HG02610 (cell line): ENCODE results near the gene IDE.
"Not testable (repeated sequence)": the region's sequence is repeated elsewhere in the genome, so short reads cannot be mapped to it uniquely, and the experiment has no call there.

Experiments
- ATAC-seq: cut with Tn5 transposase; IDR thresholded peaks from one replicate; pipeline ENCODE4 v1.9.1; 2021; ENCODE audit warnings: mild to moderate bottlenecking, moderate library complexity; ENCODE audit not compliant: unreplicated experiment

The IDE gene

DNA sequence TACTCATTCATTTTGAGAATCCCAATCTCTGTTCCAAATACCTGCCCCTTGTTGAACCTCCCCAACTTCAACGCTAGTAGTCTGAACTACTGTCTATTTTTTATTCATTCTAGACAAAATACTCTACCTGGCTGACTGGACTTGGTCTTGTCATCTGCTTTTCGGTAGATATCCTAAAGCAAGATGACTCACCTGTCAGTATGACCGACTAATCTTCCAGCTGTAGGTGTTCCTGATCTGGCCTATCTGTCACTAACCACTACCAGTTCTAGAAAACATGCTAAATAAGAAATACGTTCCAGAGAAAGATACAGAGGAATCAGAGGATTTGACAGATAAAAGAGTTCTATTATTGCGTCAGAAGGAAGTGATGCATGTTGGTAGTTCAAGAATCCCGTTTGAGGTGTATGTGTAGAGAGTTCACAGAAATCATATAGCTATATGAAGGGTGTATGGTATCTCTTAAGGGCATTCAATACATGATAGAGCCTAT, 81.1 kb downstream of the IDE start:
- ATAC-seq = no peak

DNA sequence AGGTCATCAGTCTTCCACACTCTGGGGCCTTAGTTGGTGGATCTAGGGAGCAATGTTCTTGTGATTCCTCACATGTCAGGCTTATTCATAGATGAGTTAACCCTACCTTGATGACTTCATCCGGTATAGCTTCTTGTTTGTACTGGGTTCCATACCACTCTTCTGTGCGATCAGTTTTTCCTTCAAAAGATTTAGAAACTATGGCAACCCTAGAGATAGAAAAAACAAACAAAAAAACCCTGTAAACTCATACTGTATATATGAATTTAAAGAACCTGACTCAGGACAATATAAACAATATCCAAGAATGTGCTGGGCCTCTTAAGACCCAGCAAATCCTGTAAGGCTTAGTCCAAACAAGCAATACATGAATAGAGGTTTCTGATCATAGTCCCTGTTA, 83.5 kb downstream of the IDE start:
- ATAC-seq = no peak

DNA sequence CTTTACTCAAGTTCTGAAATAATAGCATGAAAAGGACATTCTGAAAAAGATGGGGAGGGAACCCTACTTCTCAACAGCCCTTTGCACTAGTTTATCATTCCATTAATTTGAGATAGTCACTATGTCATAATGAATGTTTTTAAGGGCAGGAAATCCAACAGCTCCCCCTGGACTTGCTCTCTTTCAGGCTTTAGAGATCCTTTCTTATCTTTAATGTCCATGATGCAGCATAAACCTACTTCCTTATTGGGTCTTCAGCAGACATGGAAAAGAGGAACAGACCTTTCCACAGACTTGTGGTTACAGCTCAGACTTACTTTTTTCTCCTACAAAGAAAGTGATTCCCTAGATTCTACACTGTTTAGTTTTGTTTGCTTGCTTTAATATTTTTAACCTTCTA, 87.3 kb downstream of the IDE start:
- no peak for ATAC-seq

DNA sequence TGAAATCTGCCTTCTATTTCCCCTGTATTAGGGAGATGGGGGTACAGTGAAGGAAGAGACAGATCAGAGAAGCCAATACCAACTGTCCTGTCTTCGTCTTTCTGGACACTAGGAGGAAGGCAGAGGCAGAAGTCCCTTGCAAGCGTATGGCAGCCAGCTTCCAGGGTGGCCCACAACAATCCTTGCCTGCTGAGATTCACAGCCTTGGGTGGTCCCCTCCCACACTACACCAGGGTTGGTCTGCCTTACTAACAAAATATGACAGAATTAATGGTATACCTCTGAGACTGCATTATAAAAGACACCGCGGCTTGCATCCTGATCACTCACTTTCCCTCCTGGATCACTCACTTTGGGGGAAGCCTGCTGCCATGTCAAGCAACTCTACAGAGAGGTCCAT, 90.4 kb downstream of the IDE start:
- no peak for ATAC-seq

DNA sequence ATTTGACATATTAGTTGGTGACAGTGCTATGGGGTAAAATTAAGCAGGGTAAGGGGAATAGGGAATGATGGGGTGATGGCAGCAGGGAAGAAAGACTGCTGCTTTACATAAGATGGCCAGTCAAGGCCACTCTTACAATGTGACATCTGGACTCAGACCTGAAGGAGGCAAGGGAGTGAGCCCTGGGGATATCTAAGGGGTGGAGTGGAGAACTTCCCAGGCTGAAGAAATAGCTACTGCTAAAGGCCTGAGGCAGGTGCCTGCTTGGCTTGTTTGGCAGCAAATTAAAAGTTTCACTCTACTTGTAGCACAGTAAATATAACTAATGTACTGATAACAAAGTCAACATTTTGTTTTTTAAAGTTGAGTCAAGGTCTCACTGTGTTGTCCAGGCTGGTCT, 93.5 kb downstream of the IDE start:
- ATAC-seq = no peak

DNA sequence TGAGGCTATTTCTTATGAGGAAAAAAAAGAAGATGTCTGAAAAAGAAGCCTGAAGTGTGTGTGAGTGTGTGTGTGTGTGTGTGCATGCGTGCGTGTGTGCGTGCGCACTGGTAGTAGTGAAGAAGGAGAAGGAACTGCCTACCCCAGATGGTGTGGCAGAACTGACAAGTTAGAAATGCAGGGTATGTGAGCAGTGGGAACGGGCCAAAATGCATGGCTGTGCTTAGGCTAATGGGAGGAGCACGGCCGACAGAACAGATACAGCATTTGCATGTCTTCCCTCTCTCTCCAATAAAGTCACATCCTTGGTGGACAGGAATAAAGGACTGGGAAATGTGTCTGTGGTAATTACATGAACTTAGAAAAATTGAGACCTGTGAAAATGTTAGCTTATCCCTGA, 94.3 kb downstream of the IDE start:
- ATAC-seq = no peak

DNA sequence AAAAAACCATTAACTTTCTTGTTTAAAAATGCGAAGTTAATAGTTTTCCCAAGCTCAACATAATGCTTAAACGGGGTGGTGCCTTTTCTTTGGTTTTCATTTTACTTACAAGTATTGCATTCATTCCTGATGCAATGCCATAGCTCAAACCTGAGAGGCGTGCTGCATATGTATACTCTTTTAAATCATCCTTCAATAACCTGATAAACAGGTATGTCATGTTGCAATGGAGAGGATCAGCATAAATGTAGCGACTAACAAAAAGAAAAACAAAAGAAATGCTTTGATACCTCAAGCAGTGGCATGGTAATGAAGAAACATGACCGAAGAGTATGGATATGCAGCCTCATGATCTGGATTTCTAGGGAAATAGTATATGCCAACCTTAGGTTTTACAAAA, 95.4 kb downstream of the IDE start:
- ATAC-seq = no peak

DNA sequence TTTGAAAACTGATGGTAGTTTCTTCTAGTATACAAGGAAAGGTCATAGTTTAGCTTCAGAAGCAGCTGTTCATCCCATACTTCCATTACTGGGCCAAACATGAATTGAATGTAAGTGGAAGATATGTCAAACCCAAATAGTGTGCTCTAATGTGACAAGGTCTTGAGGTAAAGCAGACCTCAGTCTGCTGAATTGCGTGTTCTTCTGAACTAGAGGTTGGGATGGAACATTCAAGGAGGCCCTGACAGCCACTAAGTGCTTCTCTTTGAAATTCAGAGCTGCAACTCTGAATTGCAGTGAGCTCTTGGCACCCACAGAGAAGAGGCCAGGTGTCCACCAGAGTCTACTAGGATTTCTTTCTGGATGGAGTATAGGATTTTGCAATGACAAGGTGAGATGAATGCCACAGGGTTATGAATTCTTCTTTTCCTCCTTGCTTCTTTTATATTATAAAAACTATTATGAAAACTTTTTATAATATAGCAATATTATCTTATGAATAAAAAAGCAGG, 98.5 kb downstream of the IDE start:
- ATAC-seq = no peak

DNA sequence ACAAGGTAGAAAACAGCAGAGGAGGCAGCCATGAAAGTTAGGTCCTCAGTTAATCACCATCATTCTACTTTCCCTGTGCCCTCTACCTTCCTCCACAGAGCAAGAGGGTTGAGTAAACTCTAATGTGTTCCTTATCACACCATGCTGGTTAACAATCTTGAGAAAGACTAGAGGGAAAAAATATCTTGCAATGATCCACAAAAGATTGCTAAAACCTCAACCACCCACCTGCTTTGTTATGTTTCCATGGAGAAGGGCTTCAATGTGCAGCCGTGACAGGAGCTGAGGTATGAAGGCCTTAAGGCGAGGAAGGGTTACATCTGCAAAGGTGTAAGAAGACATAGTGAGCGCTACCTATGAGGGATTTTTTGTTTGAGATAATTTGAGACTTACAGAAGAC, 103.9 kb downstream of the IDE start:
- ATAC-seq = no peak

DNA sequence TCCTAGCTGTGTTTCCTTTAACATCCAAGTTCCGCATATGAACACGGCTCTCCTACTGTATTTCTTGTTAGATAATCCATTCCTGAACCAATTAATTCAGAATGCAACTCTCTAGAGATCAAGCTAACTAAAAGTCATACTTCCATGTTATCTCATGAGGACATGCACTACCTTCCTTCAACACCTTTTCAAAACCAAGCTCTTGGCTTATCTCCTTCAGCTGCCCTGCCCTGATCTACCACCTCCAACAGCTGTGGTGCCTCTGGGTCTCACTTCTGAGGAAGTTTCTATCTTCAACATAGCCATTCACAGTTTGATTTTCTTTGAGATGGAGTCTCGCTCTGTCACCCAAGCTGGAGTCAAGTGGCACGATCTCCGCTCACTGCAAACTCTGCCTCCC, 109.5 kb downstream of the IDE start:
- no peak for ATAC-seq

DNA sequence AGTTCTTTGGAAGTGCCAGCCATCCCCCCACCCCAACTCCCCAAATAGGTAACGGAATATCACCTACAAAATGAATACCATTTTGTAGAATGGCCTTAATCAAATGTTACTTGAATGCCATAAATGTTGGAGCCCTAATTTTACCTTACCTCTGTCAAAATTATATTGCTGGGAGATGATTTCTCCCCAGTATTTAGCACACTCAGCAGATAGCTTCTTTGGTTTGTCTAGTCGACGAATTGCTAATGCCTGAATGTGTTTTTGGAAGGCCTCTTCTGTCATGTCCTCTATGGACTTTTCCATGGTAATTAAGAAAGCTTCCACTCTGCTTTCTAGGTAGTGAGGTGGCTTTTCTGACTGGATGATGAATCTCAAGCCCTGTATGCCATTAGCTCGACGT, 110.3 kb downstream of the IDE start:
- no peak for ATAC-seq

DNA sequence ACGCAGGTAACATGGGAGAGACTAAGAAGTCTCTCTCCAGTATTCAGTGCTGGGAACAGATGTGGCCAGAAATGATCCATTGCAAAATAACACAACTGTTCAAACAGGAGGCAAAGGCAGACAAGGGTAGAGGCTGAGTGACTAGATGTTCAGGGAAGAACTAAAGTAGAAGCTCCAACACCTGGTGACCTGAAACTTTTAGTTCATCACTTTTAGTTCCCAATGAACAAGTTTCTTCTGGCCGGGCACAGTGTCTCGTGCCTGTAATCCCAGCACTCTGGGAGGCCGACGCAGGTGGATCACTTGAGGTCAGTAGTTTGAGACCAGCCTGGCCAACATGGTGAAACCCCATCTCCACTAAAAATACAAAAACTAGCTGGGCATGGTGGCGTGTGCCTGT, 118.9 kb downstream of the IDE start:
- not testable (repeated sequence) for ATAC-seq

DNA sequence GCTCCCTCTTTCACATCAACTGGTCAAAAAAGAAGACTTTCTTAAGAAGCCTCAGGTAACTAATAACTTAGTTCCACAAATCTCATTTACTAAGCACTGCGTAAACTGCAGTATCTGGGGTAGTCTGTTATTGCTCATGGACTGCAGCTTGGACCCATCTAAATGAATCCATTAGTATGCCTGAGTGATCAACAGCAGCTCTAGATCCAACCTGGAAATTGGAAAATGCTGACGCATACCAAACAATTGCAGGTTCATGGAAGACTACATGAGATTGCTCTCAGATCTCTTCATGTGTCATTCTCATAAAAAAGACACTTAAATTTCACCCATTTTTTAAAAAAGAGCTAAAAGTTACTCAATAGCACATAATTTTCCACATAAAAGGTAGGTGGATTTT, 121.6 kb downstream of the IDE start:
- ATAC-seq = no peak

DNA sequence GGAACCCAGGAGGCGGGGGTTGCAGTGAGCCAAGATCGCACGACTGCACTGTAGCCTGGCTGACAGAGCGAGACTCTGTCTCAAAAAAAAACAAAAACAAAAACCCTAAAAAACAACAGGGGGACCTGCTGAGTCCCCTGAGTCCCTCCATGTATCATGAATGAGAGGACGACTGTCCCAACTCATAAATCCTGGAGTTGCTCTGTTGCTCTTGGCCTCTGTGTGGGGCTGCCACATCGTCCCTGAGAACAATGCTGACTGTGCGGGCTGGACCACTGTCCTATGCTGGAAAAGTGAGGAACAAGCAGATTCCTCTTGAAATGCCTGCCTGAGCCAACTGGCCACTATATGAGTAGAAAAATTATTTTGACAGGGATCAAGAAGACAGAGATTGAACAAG, 122.5 kb downstream of the IDE start:
- no peak for ATAC-seq

DNA sequence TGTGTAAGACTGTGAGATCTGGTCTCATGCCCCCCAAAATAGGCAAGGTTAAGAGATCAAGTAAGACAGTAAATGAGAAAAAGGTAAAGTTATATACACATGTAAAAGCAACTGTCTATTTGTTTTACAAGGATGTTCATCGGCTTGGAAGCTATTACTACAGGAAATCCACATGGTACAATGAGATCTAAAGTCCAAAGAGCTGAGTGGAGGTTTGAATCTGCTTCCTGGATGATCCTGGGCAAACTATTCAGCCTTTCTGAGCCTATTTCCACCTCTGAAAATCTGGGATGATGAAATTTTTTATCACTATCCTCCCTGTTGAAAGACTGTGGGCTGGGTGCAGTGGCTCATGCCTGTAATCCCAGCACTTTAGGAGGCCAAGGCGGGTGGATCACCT, 123.0 kb downstream of the IDE start:
- no peak for ATAC-seq

DNA sequence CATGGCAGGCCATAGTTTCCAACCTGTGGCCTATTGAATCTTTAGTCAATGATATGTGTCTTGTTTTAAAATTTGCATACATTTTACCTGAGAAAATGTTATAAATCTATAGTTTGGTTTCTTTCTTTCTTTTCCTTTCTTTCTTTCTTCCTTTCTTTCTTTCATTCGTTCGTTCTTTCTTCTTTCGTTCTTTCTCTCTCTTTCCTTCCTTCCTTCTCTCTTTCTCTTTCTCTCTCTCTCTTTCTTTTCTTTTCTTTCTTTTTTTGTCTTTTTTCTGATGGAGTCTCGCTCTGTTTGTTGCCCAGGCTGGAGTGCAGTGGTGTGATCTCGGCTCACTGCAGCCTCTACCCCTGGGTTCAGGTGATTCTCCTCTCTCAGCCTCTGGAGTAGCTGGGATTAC, 133.3 kb downstream of the IDE start:
- no peak for ATAC-seq

DNA sequence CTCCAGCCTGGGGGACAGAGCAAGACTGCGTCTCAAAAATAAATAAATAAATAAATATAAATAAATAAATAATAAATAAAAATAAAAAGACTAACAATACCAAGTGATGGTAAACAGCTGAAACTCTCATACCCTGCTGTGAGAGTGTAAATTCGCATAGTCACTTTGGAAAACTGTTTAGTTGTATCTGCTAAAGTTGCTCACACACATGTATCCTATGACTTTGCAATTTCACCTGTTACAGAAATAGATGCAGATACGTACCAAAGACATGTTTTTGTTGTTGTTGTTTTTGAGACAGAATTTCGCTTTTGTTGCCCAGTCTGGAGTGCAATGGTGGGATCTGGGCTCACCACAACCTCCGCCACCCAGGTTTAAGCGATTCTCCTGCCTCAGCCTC, 135.7 kb downstream of the IDE start:
- no peak for ATAC-seq

DNA sequence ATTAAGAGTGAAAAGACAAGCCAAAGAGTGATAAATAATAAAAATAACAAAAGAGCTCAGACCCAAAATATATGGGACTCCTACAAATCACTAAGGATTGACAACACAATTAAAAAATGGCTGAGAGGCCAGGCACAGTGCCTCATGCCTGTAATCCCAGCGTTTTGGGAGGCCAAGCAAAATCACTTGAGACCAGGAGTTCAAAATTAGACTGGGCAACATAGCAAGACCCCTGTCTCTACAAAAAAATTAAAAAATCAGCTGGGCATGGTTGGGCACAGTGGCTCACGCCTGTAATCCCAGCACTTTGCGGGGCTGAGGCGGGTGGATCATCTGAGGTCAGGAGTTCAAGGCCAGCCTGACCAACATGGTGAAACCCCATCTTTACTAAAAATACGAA, 137.3 kb downstream of the IDE start:
- ATAC-seq = no peak

DNA sequence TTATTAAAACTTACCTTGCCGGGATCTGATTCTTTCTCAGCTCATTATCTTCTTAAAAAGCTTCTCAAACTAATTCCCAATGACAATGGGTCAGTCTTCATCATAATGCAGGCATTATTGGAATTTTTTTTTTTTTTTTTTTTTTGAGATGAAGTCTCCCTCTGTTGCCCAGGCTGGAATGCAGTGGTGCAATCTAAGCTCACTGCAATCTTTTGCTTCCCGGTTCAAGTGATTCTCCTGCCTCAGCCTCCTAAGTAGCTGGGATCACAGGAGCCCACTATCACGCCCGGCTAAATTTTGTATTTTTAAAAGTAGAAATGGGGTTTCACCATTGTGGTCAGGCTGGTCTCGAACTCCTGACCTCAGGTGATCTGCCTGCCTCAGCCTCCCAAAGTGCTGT, 137.8 kb downstream of the IDE start:
- not testable (repeated sequence) for ATAC-seq

DNA sequence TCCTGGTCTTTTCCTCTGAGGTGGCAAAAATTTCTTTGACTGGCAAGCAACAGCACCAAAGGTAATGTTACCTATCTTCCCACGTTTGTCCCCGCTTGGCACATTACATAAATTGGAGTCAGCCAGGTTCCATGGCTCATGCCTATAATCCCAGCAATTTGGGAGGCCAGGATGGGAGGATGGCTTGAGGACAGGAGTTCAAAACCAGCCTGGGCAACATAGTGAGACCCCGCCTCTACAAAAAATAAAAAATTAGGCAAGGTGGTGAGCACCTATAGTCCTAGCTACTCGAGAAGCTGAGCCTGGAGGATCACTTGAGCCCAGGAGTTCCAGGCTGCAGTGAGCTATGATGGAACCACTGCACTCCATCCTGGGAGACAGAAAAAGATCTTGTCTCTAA, 139.5 kb downstream of the IDE start:
- ATAC-seq = no peak

DNA sequence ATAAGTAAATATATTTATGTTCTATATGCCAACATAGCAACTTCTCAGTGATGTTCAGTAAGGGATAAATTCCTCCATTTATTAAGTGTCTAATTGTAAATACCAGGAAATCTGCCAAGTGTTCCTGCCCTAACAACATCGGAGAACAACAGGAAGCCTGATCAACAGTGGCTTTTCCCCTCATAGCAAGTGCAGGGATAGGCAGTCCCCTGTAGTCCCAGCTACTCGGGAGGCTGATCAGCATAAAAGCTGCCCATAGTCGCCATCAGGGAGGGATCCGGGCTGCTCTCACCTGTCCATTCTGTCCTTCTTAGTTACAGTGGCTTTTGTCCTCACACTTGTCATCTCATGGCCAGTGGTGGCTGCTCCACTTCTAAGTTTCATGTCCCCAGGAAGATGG, 141.3 kb downstream of the IDE start:
- ATAC-seq = no peak

DNA sequence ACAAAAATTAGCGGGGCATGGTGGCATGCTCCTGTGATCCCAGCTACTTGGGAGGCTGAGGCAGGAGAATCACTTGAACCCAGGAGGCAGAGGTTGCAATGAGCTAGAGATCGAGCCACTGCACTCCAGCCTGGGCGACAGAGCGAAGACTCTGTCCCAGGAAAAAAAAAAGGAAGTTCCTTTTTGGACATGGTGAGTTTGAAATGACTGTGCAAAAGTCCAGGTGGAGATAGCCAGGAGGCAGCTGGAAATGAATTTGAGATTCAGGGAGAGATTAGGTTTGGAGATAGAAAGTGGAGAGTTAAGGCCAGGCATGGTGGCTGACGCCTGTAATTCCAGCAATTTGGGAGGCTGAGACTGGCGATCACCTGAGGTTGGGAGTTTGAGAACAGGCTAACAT, 143.8 kb downstream of the IDE start:
- no peak for ATAC-seq

DNA sequence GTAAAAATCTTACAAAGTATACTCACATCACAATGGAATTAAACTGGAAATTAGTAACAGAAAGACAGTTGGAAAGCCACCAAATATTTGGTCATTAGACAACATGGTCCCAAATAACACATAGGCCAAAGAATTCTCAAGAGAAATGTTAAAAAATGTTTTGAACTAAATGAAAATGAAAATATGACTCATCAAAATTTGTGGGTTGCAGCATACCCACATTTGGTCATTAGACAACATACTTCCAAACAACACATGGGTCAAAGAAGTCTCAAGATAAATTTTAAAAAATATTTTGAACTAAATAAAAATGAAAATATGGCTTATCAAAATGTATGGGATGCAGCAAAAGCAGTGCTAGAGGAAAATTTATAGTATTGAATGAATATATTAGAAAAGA, 152.3 kb downstream of the IDE start:
- ATAC-seq = no peak
